Thymus (tissue), 11 donors: ENCODE data around the gene C20orf204. TPM values are rescaled to one million over a fixed set of nuclear protein-coding genes. Genes with fewer than 3 reads are reported as not detected.

Experiments used
- DNase-seq, 9 donors: peaks; one replicate each; pipeline ENCODE4 v3.0.0-alpha.2; 2013; ENCODE audit warnings: low spot score in 9 of 9, low read depth in 6 of 9, missing footprints in 1 of 9
- H3K27ac ChIP-seq, 2 donors: one replicate each; pipeline ENCODE4 v1.5.1; 2013; ENCODE audit warnings: control low read depth in 1 of 2, low read depth in 1 of 2, low read length in 1 of 2, mild to moderate bottlenecking in 1 of 2, moderate library complexity in 1 of 2
- H3K27me3 ChIP-seq, 2 donors: one replicate each; pipeline ENCODE4 v1.5.1; 2013; ENCODE audit warnings: low read length in 1 of 2; ENCODE audit not compliant: control insufficient read depth in 2 of 2, insufficient read depth in 1 of 2
- H3K36me3 ChIP-seq, 2 donors: one replicate each; pipeline ENCODE4 v1.5.1; 2013; ENCODE audit warnings: low read length in 1 of 2, mild to moderate bottlenecking in 1 of 2, moderate library complexity in 1 of 2; ENCODE audit not compliant: control insufficient read depth in 2 of 2, insufficient read depth in 2 of 2
- H3K4me1 ChIP-seq, 2 donors: one replicate each; pipeline ENCODE4 v1.5.1; 2013; ENCODE audit warnings: low read length in 2 of 2; ENCODE audit not compliant: control insufficient read depth in 2 of 2, insufficient read depth in 2 of 2
- H3K4me3 ChIP-seq, 2 donors: one replicate each; pipeline ENCODE4 v1.5.1; 2013; ENCODE audit warnings: low read length in 2 of 2, control low read depth in 1 of 2, mild to moderate bottlenecking in 1 of 2
- H3K9me3 ChIP-seq, 2 donors: one replicate each; pipeline ENCODE4 v1.5.1; 2013; ENCODE audit warnings: low read length in 1 of 2, mild to moderate bottlenecking in 1 of 2; ENCODE audit not compliant: control insufficient read depth in 2 of 2, insufficient read depth in 1 of 2
- WGBS: extraction: QIAGEN DNeasy Blood & Tissue Kit; methylation state at CpG from one replicate; pipeline ENCODE4 v1.1.7; 2013; 5-methylcytosine and 5-hydroxymethylcytosine counted together
- polyA plus RNA-seq: library from polyadenylated mRNA; stranded (reverse); fragments of 200-250 nt; gene quantifications from one replicate; pipeline ENCODE4 v1.2.3, GENCODE V29; 2013
- total RNA-seq: library from RNA; stranded (reverse); fragments of 120-200 nt; gene quantifications from one replicate; pipeline ENCODE4 v1.2.4, GENCODE V29; 2013
- donor health status: healthy.

The C20orf204 gene
- total and polyA plus RNA-seq, 2 donors, result 8.2 to 17.0 TPM

DNA sequence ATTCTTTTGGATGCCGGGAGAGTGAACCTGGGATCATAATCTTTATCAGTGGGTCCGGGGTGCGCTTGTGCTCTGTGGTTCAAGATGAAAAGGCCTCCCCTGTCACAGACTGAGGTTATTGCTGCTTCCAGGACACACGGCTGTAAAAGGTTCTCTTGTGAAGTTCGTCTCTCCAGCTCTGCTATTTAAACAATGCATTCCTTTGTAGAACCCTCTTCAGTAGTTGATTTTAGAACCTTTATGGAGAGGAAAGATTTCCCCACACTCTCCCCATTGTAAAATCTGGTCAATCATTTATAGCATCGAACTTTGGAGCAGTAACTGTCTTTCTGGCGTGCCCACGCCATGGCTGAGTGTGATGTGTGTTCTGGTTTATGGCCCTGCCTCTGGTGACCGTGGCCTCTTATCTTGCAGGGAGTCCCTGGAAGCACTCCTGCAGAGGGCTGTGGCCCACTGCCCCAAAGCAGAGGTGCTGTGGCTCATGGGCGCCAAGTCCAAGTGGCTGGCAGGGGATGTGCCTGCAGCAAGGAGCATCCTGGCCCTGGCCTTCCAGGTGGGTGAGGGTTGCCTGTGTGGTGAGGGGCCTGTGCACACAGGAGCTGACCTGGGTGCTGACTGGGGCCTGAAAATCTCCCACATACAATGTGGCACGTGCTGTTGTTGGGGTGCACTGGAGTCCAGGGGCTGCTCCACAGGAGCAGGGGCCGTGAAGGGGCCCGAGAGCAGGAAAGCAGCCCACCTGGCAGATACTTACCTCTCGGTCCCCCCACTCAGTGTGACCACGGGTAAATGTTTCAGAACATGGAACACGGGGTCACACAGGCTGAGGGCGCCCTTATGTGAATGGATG, 11.6 kb upstream of the C20orf204 start:
- no peak overlapping the region for H3K4me3 ChIP-seq
- no peak for DNase-seq
- H3K4me1 ChIP-seq, result no peaks in the 10 kb centered on the region
- no peaks in the 10 kb centered on the region for H3K27me3 ChIP-seq
- 97% methylated on average over 17 of the region's 17 CpGs for WGBS
- no peak overlapping the region for H3K27ac ChIP-seq
- H3K9me3 ChIP-seq, result peaks cover 0 to 3% of the 10 kb centered on the region in 2 donors
- peaks cover 79 to 93% of the 10 kb centered on the region in 2 donors for H3K36me3 ChIP-seq

DNA sequence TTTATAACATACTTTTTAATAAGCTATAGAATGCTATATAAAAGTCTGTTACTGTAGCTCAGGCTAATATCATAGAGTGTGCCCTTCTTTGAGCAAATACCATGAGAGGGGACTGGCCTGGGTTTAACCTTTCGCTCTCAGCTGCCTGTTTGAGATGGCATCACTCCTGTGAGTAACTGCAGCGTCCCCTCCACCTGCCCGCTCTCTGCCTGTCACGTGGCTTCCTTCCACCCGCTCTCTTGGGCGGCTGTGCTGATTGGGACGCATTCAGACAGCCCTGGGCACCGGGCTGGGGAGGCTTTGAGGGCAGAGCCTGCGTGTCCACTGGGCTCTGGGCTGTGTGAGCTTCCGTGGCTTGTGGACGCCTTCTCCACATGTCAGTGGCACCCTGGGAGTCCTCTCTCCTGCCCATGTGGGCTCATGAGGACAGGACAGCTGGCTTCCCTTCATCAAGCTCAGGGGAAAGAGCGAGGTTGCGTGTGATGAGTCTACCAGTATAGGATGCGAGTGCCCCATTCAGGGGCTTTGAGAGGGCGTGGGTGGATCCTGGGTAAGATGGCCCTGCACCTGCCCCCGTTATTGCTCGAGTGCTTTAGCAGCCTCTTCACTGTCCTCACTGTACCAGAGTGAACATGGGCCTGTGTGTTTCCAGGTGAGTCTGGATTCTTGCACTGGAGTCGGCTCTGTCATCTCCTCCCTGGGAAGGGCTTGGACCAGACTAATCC, 10.7 kb upstream of the C20orf204 start:
- Histone ChIP-seq H3K4me3 (no peak overlapping the region), H3K9me3 (peaks cover 0 to 3% of the 10 kb centered on the region in 2 donors), H3K27ac (no peak overlapping the region), H3K4me1 (no peaks in the 10 kb centered on the region), H3K27me3 (no peaks in the 10 kb centered on the region), H3K36me3 (peaks cover 82 to 93% of the 10 kb centered on the region in 2 donors)
- WGBS, result 98% methylated on average over 18 of the region's 18 CpGs
- no peak for DNase-seq

DNA sequence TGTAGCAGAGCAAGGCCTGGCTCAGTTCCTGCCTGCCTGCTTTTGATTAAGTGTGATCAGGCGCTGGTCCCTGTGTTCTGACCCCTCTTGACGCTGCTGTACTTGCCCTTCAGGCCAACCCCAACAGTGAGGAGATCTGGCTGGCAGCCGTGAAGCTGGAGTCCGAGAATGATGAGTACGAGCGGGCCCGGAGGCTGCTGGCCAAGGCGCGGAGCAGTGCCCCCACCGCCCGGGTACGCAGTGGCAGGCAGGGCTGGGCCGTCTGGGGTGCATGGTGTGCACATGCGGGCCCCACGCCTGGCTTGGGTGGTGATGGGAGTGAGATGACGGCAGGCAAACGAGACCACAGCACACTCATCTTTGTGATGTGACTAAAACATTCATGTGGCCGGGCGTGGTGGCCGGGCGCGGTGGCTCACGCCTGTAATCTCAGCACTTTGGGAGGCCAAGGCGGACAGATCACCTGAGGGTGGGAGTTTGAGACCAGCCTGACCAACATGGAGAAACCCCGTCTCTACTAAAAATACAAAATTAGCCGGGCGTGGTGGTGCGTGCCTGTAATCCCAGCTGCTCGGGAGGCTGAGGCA, 10.1 kb upstream of the C20orf204 start:
- Histone ChIP-seq H3K27me3 (no peaks in the 10 kb centered on the region), H3K27ac (no peak overlapping the region), H3K4me3 (no peak overlapping the region), H3K4me1 (no peaks in the 10 kb centered on the region), H3K9me3 (peaks cover 0 to 3% of the 10 kb centered on the region in 2 donors), H3K36me3 (peaks cover 85 to 98% of the 10 kb centered on the region in 2 donors)
- no peak for DNase-seq
- WGBS, result 97% methylated on average over 29 of the region's 29 CpGs

DNA sequence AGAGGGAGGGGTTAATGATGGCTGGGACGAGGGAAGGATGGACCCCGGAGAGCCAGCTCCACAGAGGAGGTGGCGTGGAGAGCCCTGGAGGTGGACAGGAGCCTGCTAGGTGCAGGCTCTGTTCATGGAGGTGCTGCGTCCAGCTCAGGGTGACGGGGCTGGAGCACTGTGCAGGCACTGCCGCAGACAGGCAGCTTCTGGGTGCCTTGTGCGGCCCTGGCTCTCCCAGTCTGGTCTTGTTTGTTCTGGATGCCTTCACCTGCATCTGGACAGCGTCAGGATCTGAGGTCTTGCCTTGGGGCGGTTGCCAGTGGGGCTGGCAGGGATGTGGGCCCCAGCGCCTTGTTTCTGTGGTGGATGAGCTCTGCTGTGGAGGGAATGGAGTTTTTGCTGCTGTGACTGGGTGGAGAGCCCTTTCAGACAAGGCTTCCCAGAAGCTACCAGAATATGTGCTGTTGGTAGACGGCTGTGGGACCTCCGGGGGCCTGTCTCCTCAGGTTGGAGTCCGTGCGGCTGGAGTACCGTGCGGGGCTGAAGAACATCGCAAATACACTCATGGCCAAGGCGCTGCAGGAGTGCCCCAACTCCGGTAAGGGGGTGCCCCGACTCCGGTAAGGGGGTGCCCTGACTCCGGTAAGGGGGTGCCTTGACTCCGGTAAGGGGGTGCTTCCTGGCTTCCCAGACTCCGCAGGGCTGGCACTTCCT, 7.8 kb upstream of the C20orf204 start:
- WGBS, result 96% methylated on average over 24 of the region's 24 CpGs
- Histone ChIP-seq H3K27me3 (no peaks in the 10 kb centered on the region), H3K36me3 (peaks cover 86 to 98% of the 10 kb centered on the region in 2 donors), H3K4me1 (no peaks in the 10 kb centered on the region), H3K4me3 (no peak overlapping the region), H3K27ac (no peak overlapping the region), H3K9me3 (peaks cover 0 to 3% of the 10 kb centered on the region in 2 donors)
- no peak for DNase-seq

DNA sequence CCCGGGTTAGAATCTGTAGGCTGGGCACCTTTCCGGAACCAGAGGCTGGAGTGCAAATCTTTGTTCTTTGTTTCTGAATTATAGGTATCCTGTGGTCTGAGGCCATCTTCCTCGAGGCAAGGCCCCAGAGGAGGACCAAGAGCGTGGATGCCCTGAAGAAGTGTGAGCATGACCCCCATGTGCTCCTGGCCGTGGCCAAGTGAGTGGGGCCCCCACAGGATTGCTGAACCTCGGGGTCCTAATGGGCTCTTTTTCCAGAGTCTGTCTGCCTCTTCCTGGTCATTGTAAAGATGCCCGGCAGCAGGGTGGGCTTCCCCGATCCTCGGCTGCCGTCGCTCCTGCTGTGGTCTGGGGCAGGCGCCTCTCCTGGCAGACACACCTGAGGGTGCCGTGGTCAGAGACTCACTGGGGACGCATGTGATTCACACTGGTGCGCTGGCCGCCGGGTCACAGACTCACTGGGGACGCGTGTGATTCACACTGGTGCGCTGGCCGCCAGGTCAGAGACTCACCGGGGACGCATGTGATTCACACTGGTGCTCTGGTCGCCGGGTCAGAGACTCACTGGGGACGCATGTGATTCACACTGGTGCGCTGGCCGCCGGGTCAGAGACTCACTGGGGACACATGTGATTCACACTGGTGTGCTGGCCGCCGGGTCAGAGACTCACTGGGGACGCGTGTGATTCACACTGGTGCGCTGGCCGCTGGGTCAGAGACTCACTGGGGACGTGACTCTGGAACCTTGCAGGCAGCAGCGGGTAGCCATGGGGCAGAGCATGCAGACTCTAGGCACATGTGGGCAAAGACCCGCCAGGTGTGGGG, 6.5 kb upstream of the C20orf204 start:
- no peak for DNase-seq
- H3K27me3 ChIP-seq, result no peaks in the 10 kb centered on the region
- H3K27ac ChIP-seq, result no peak overlapping the region
- peaks cover 84 to 96% of the 10 kb centered on the region in 2 donors for H3K36me3 ChIP-seq
- peaks cover 0 to 7% of the 10 kb centered on the region in 2 donors for H3K4me1 ChIP-seq
- WGBS, result 98% methylated on average over 38 of the region's 38 CpGs
- no peak overlapping the region for H3K4me3 ChIP-seq
- no peaks in the 10 kb centered on the region for H3K9me3 ChIP-seq

DNA sequence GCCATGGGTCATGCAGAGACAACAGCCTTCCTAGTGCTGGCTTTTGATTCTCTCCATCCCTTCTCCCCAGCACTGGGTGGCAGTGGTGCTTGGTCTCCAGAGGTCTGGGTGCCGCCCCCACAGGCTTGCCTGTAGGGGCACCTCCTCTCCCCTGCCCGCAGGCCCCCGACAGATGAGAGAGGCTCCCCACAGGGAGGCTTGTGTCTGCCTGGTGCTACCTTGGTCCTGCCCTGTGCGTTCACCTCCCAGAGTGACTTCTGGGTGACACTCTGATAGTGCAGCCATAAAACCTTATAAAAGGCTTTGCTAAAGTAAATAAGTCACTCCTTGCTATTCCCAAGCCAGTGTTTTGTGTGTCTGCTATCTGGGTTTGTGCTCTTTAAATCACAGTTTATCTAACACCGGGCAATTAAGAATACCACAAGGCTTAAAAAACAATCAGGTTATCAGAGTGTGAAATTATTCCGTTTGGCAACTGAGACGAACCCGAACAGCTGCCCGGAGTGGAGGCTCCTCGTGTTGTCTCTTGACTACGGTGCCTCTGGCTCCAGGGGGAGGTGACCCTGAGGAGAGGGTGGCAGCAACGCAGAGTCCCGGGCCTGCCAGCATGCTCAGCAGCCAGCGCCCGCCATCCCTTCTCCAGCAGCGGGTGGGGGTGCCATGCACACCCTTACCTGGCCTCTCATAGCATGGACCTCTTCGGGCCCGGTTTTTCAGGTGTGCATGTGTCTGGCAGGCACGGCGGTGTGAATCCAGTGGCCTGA, 5.4 kb upstream of the C20orf204 start:
- Histone ChIP-seq H3K4me1 (peaks cover 0 to 15% of the 10 kb centered on the region in 2 donors), H3K27ac (no peak overlapping the region), H3K9me3 (no peaks in the 10 kb centered on the region), H3K36me3 (peaks cover 80 to 88% of the 10 kb centered on the region in 2 donors), H3K4me3 (no peak overlapping the region), H3K27me3 (no peaks in the 10 kb centered on the region)
- 98% methylated on average over 20 of the region's 20 CpGs for WGBS
- no peak for DNase-seq

DNA sequence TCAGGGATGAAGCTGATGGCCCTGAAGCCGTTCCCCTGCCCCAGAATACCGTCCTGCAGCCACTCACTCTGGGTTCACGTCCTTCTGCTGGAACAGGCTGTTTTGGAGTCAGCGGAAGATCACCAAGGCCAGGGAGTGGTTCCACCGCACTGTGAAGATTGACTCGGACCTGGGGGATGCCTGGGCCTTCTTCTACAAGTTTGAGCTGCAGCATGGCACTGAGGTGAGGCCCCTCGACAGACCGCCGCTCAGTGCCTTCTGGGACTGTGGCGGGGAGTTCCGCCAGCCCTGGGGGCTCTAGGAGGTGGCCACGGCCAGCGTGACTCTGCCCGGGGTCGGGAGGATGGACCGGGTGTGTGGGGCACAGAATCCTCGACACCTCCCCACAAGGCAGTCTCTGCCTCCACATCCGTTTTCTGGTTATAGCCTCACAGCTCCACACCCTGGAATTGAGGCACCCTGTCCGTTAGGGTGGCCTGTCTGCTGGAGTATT, 4.1 kb upstream of the C20orf204 start:
- no peak for DNase-seq
- peaks cover 0 to 6% of the 10 kb centered on the region in 2 donors for H3K27me3 ChIP-seq
- H3K4me1 ChIP-seq, result peaks cover 0 to 29% of the 10 kb centered on the region in 2 donors
- no peak overlapping the region for H3K4me3 ChIP-seq
- peaks cover 72 to 75% of the 10 kb centered on the region in 2 donors for H3K36me3 ChIP-seq
- no peak overlapping the region for H3K27ac ChIP-seq
- no peaks in the 10 kb centered on the region for H3K9me3 ChIP-seq
- WGBS, result 98% methylated on average over 19 of the region's 19 CpGs
